HepG2 (cell line): ENCODE measurements around the gene MOB4. TPM values are rescaled to one million over a fixed set of nuclear protein-coding genes. Genes with fewer than 3 reads are reported as not detected.

Experiments used
- ARHGAP35 ChIP-seq: sonication (generic); formaldehyde crosslinking; IDR thresholded peaks from 2 replicates; pipeline ENCODE4 v1.9.0; 2022; ENCODE audit warnings: mild to moderate bottlenecking, inconsistent platforms, moderate library complexity, missing genetic modification reagents, borderline replicate concordance
- ATF7-NPFF ChIP-seq: sonication (generic); formaldehyde crosslinking; IDR thresholded peaks from 2 replicates; pipeline ENCODE4 v1.8.1; 2023; ENCODE audit warnings: mild to moderate bottlenecking, low read depth, missing genetic modification reagents, moderate library complexity
- E2F1 ChIP-seq: sonication (generic); formaldehyde crosslinking; IDR thresholded peaks from 2 replicates; pipeline ENCODE4 v1.5.0; 2020; ENCODE audit warnings: missing genetic modification reagents
- MXD4 ChIP-seq: IDR thresholded peaks from 2 replicates; pipeline ENCODE4 v1.6.1; 2016; ENCODE audit warnings: mild to moderate bottlenecking, missing biosample characterization, missing genetic modification reagents
- SRY ChIP-seq: sonication (generic); formaldehyde crosslinking; IDR thresholded peaks from 2 replicates; pipeline ENCODE4 v1.8.0; 2022; ENCODE audit warnings: mild to moderate bottlenecking, missing genetic modification reagents
- ZBTB10 ChIP-seq: sonication (generic); formaldehyde crosslinking; IDR thresholded peaks from 2 replicates; pipeline ENCODE4 v1.4.0; 2020; ENCODE audit warnings: missing genetic modification reagents, borderline replicate concordance
- ZNF234 ChIP-seq: sonication (generic); formaldehyde crosslinking; conservative IDR thresholded peaks from 2 replicates; pipeline ENCODE4 v1.5.1; 2020; ENCODE audit warnings: mild to moderate bottlenecking, missing genetic modification reagents
- ZNF24 ChIP-seq: fragments of 450-650 bp; IDR thresholded peaks from 2 replicates; pipeline ENCODE4 v1.6.1; 2017; ENCODE audit warnings: antibody characterized with exemption, mild to moderate bottlenecking
- ZNF263 ChIP-seq: sonication (generic); formaldehyde crosslinking; IDR thresholded peaks from 2 replicates; pipeline ENCODE4 v1.4.0; 2020; ENCODE audit warnings: missing genetic modification reagents
- ZNF512B ChIP-seq: sonication (generic); formaldehyde crosslinking; IDR thresholded peaks from 2 replicates; pipeline ENCODE4 v1.5.1; 2020; ENCODE audit warnings: missing genetic modification reagents, mild to moderate bottlenecking, borderline replicate concordance
- ZNF570 ChIP-seq: sonication (generic); formaldehyde crosslinking; IDR thresholded peaks from 2 replicates; pipeline ENCODE4 v1.4.0; 2020; ENCODE audit warnings: mild to moderate bottlenecking, missing genetic modification reagents, borderline replicate concordance
- ZNF816 ChIP-seq: sonication (generic); formaldehyde crosslinking; IDR thresholded peaks from 2 replicates; pipeline ENCODE4 v1.8.0; 2022; ENCODE audit warnings: missing genetic modification reagents, mild to moderate bottlenecking, borderline replicate concordance
- ZNF83 ChIP-seq: sonication (generic); formaldehyde crosslinking; IDR thresholded peaks from 2 replicates; pipeline ENCODE4 v1.4.0; 2020; ENCODE audit warnings: missing genetic modification reagents, mild to moderate bottlenecking, borderline replicate concordance
- ZNF878 ChIP-seq: sonication (generic); formaldehyde crosslinking; IDR thresholded peaks from 2 replicates; pipeline ENCODE4 v1.8.1; 2023; ENCODE audit warnings: mild to moderate bottlenecking, missing genetic modification reagents, moderate library complexity
- polyA plus RNA-seq, 8 experiments: library from polyadenylated mRNA; depleted of rRNA in 3 of 8; stranded (reverse) in 7 of 8; unstranded in 1 of 8; fragments of >200 nt; fragmentation: Illumina TruSeq in 4 of 8; extraction: Trizol in 4 of 8; gene quantifications; 2 replicates each; pipeline versions ENCODE4 v1.2.1 to v1.2.3, GENCODE V29; 2011 to 2016; ENCODE audit warnings: low read depth in 4 of 8, missing spikeins in 1 of 8, mixed read lengths in 1 of 8; ENCODE audit not compliant: insufficient read depth in 1 of 8
- total RNA-seq, 5 experiments: library from RNA; depleted of rRNA; stranded (reverse); fragments of >200 nt; fragmentation: Illumina TruSeq; extraction: Trizol; gene quantifications; 2 replicates each; pipeline ENCODE4 v1.2.3, GENCODE V29; 2016; ENCODE audit warnings: low read depth in 1 of 5
- TF ChIP-seq, protein P1 (sequence below), 2 experiments: fragments of 450-650 bp in 1 of 2; sonication (generic) in 1 of 2; formaldehyde crosslinking; IDR thresholded peaks; 2 replicates each; pipeline versions ENCODE4 v1.5.0 to v1.8.0; 2020 to 2022; ENCODE audit warnings: mild to moderate bottlenecking in 1 of 2, missing genetic modification reagents in 1 of 2
- TF ChIP-seq, protein P2 (sequence below): sonication (generic); formaldehyde crosslinking; IDR thresholded peaks from 2 replicates; pipeline ENCODE4 v1.9.0; 2021; ENCODE audit warnings: missing genetic modification reagents, borderline replicate concordance
- TF ChIP-seq, protein P3 (sequence below): sonication (generic); formaldehyde crosslinking; conservative IDR thresholded peaks from 2 replicates; pipeline ENCODE4 v1.8.1; 2023; ENCODE audit warnings: missing genetic modification reagents

Gene MOB4
- total and polyA plus RNA-seq, 2 of the 13 experiments (the other 11 are each of a cell fraction or from before 2014, with no cell fraction given): 35.7 to 38.6 TPM

GRCh38 chr2:197516393-197516761 is 511 bp downstream of the MOB4 start (continued):
- TF ChIP-seq ARHGAP35 (CRISPR knock-in tag): no peak
- TF ChIP-seq E2F1: no peak
- TF ChIP-seq ZNF570 (CRISPR knock-in tag): 0 out of 2 replicates have a peak, but pooled peaks have one; percentile 37
- no peak for TF ChIP-seq ZNF878 (CRISPR knock-in tag)
- no peak for TF ChIP-seq ZBTB10 (CRISPR knock-in tag)
- no peak for TF ChIP-seq ZNF512B (CRISPR knock-in tag)
- TF ChIP-seq ZNF24: no peak
- no peak for TF ChIP-seq ATF7-NPFF (CRISPR knock-in tag)
- TF ChIP-seq ZNF816: no peak
- TF ChIP-seq, protein P1, sequence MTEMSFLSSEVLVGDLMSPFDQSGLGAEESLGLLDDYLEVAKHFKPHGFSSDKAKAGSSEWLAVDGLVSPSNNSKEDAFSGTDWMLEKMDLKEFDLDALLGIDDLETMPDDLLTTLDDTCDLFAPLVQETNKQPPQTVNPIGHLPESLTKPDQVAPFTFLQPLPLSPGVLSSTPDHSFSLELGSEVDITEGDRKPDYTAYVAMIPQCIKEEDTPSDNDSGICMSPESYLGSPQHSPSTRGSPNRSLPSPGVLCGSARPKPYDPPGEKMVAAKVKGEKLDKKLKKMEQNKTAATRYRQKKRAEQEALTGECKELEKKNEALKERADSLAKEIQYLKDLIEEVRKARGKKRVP (CRISPR knock-in tag; IDR thresholded peaks at IDR 0.05): no peak
- TF ChIP-seq ZNF263 (CRISPR knock-in tag): no peak
- TF ChIP-seq MXD4 (CRISPR knock-in tag): no peak
- TF ChIP-seq ZNF234: 0 out of 2 replicates have a peak, but pooled peaks have one; percentile 32
- no peak for TF ChIP-seq ZNF83 (CRISPR knock-in tag)
- TF ChIP-seq, protein P2, sequence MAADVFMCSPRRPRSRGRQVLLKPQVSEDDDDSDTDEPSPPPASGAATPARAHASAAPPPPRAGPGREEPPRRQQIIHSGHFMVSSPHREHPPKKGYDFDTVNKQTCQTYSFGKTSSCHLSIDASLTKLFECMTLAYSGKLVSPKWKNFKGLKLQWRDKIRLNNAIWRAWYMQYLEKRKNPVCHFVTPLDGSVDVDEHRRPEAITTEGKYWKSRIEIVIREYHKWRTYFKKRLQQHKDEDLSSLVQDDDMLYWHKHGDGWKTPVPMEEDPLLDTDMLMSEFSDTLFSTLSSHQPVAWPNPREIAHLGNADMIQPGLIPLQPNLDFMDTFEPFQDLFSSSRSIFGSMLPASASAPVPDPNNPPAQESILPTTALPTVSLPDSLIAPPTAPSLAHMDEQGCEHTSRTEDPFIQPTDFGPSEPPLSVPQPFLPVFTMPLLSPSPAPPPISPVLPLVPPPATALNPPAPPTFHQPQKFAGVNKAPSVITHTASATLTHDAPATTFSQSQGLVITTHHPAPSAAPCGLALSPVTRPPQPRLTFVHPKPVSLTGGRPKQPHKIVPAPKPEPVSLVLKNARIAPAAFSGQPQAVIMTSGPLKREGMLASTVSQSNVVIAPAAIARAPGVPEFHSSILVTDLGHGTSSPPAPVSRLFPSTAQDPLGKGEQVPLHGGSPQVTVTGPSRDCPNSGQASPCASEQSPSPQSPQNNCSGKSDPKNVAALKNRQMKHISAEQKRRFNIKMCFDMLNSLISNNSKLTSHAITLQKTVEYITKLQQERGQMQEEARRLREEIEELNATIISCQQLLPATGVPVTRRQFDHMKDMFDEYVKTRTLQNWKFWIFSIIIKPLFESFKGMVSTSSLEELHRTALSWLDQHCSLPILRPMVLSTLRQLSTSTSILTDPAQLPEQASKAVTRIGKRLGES (CRISPR knock-in tag): no peak
- no peak for TF ChIP-seq SRY (CRISPR knock-in tag)
- TF ChIP-seq, protein P3, sequence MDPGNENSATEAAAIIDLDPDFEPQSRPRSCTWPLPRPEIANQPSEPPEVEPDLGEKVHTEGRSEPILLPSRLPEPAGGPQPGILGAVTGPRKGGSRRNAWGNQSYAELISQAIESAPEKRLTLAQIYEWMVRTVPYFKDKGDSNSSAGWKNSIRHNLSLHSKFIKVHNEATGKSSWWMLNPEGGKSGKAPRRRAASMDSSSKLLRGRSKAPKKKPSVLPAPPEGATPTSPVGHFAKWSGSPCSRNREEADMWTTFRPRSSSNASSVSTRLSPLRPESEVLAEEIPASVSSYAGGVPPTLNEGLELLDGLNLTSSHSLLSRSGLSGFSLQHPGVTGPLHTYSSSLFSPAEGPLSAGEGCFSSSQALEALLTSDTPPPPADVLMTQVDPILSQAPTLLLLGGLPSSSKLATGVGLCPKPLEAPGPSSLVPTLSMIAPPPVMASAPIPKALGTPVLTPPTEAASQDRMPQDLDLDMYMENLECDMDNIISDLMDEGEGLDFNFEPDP (CRISPR knock-in tag): no peak
